ENCODE data around the gene FAM53B. TPM values are rescaled to one million over a fixed set of nuclear protein-coding genes. Genes with fewer than 3 reads are reported as not detected.

FAM53B gene
- total RNA-seq, 4 donors from 2014 or later: 41.0 to 110 (median 50.0) TPM

GRCh38 chr10:124713679-124714255, 30.4 kb downstream of the FAM53B start:
- TF ChIP-seq POLR2A (IDR thresholded peaks at IDR 0.05) (no peak), CTCF (IDR thresholded peaks at IDR 0.05) (no peak), POLR2AphosphoS5 (IDR thresholded peaks at IDR 0.05) (no peak), EP300 (IDR thresholded peaks at IDR 0.05; ENCODE audit: low read depth) (no peak)
- no peak for DNase-seq
- H3K4me3 ChIP-seq: no peak overlapping the region
- no peaks in the 10 kb centered on the region for H3K9me3 ChIP-seq
- 67 to 85% methylated on average over 9 to 10 of the region's 10 CpGs for WGBS, 2 donors (ENCODE audit: low coverage in 1 of 2)
- intact Hi-C loops (cut with DNase I; ENCODE audit: low total_unique reads) (no loop called here), in situ Hi-C loops (cut with MboI; ENCODE audit: low pct_ligation_motif_present in 1 of 4, low pct_unique_long_range_greater_than_20kb in 1 of 4, low sequenced_read_pairs in 3 of 4) (no loop called here)
- peak overlapping the region in 3 of 4 donors; percentile 1 to 33 (median 20) for H3K27ac ChIP-seq
- H3K27me3 ChIP-seq: no peaks in the 10 kb centered on the region
- H3K4me1 ChIP-seq: peaks cover 30 to 82% (median 34%) of the 10 kb centered on the region in 4 donors
- no peaks in the 10 kb centered on the region for H3K36me3 ChIP-seq

- H3K27ac ChIP-seq: no peak overlapping the region
These were observed 31.3 kb downstream of the FAM53B start for GRCh38 chr10:124712704-124713407.

GRCh38 chr10:124711145-124711544, 33.0 kb downstream of the FAM53B start:
- no peak for TF ChIP-seq CTCF (IDR thresholded peaks at IDR 0.05)
- TF ChIP-seq EP300 (IDR thresholded peaks at IDR 0.05; ENCODE audit: low read depth): no peak
- TF ChIP-seq POLR2AphosphoS5 (IDR thresholded peaks at IDR 0.05): no peak
- no peak for TF ChIP-seq POLR2A (IDR thresholded peaks at IDR 0.05)
- Histone ChIP-seq H3K27me3 (no peaks in the 10 kb centered on the region), H3K4me3 (no peak overlapping the region), H3K27ac (peak overlapping the region; percentile 76 to 81 (median 79)), H3K36me3 (no peaks in the 10 kb centered on the region), H3K4me1 (peaks cover 45 to 82% (median 51%) of the 10 kb centered on the region in 4 donors), H3K9me3 (no peaks in the 10 kb centered on the region)
- in situ Hi-C loops (cut with MboI; ENCODE audit: low pct_ligation_motif_present in 1 of 4, low pct_unique_long_range_greater_than_20kb in 1 of 4, low sequenced_read_pairs in 3 of 4): no loop called here
- DNase-seq: no peak
- intact Hi-C loops (cut with DNase I; ENCODE audit: low total_unique reads): no loop called here
- 77 to 83% methylated on average over 7 of the region's 7 CpGs for WGBS, 2 donors (ENCODE audit: low coverage in 1 of 2)

More at GRCh38 chr10:124712704-124713407, 31.3 kb downstream of the FAM53B start:
- Histone ChIP-seq H3K36me3 (no peaks in the 10 kb centered on the region), H3K9me3 (no peaks in the 10 kb centered on the region), H3K27me3 (no peaks in the 10 kb centered on the region), H3K4me3 (no peak overlapping the region), H3K4me1 (peaks cover 32 to 82% (median 36%) of the 10 kb centered on the region in 4 donors)
- in situ Hi-C loops (cut with MboI; ENCODE audit: low pct_ligation_motif_present in 1 of 4, low pct_unique_long_range_greater_than_20kb in 1 of 4, low sequenced_read_pairs in 3 of 4) (no loop called here), intact Hi-C loops (cut with DNase I; ENCODE audit: low total_unique reads) (no loop called here)
- WGBS, 2 donors (ENCODE audit: low coverage in 1 of 2): 88% methylated on average over 4 of the region's 5 CpGs; no CpG with 5 or more reads in 1 of the 2 donors
- TF ChIP-seq CTCF (IDR thresholded peaks at IDR 0.05): no peak
- no peak for TF ChIP-seq POLR2AphosphoS5 (IDR thresholded peaks at IDR 0.05)
- TF ChIP-seq POLR2A (IDR thresholded peaks at IDR 0.05): no peak
- no peak for TF ChIP-seq EP300 (IDR thresholded peaks at IDR 0.05; ENCODE audit: low read depth)
- DNase-seq: no peak

GRCh38 chr10:124710266-124710881, 33.8 kb downstream of the FAM53B start:
- intact Hi-C loops (cut with DNase I; ENCODE audit: low total_unique reads) (no loop called here), in situ Hi-C loops (cut with MboI; ENCODE audit: low pct_ligation_motif_present in 1 of 4, low pct_unique_long_range_greater_than_20kb in 1 of 4, low sequenced_read_pairs in 3 of 4) (no loop called here)
- H3K27ac ChIP-seq: peak overlapping the region; percentile 76 to 81 (median 79)
- H3K9me3 ChIP-seq: no peaks in the 10 kb centered on the region
- H3K4me3 ChIP-seq: no peak overlapping the region
- 74 to 100% methylated on average over 1 to 14 of the region's 14 CpGs for WGBS, 2 donors (ENCODE audit: low coverage in 1 of 2)
- peaks cover 49 to 80% (median 55%) of the 10 kb centered on the region in 4 donors for H3K4me1 ChIP-seq
- TF ChIP-seq POLR2A (IDR thresholded peaks at IDR 0.05) (no peak), EP300 (IDR thresholded peaks at IDR 0.05; ENCODE audit: low read depth) (no peak), POLR2AphosphoS5 (IDR thresholded peaks at IDR 0.05) (no peak), CTCF (IDR thresholded peaks at IDR 0.05) (no peak)
- H3K36me3 ChIP-seq: no peaks in the 10 kb centered on the region
- no peak for DNase-seq
- H3K27me3 ChIP-seq: no peaks in the 10 kb centered on the region
